K562 (cell line): ENCODE data around the gene CDKN2D. TPM values are rescaled to one million over a fixed set of nuclear protein-coding genes. Genes with fewer than 3 reads are reported as not detected.

Experiments used
- FOXK1 ChIP-seq: sonication (generic); formaldehyde crosslinking; IDR thresholded peaks from 2 replicates; pipeline ENCODE4 v1.8.0; 2022; ENCODE audit warnings: missing genetic modification reagents, mild to moderate bottlenecking, borderline replicate concordance
- HES1 ChIP-seq: fragments of 450-650 bp; IDR thresholded peaks from 2 replicates; pipeline ENCODE4 v1.6.1; 2016; ENCODE audit warnings: low read depth, mild to moderate bottlenecking, moderate library complexity
- IRF1 ChIP-seq: sonication (generic); formaldehyde crosslinking; IDR thresholded peaks from 2 replicates; pipeline ENCODE4 v1.8.0; 2022; ENCODE audit warnings: missing genetic modification reagents, mild to moderate bottlenecking, borderline replicate concordance
- MBD2 ChIP-seq: sonication (generic); IDR thresholded peaks from 2 replicates; pipeline ENCODE4 v1.6.1; 2016; ENCODE audit warnings: low read depth, borderline replicate concordance
- MEF2D ChIP-seq: conservative IDR thresholded peaks from 2 replicates; pipeline ENCODE4 v1.6.1; 2016; ENCODE audit warnings: low read depth, missing genetic modification characterization, missing compliant biosample characterization
- SAP30 ChIP-seq: fragments of 200-600 bp; sonication (generic); IDR thresholded peaks from 2 replicates; pipeline ENCODE4 v1.6.1; 2012; ENCODE audit warnings: borderline replicate concordance, low read depth, mild to moderate bottlenecking, moderate library complexity, low read length, control low read depth, inconsistent platforms; ENCODE audit not compliant: insufficient read depth, poor library complexity, severe bottlenecking
- TBL1XR1 ChIP-seq, 2 experiments: IDR thresholded peaks; 2 replicates each; pipeline ENCODE4 v1.6.1; 2012; ENCODE audit warnings: improper control_type of control experiment in 2 of 2, low read length in 2 of 2, mild to moderate bottlenecking in 1 of 2
- TBP ChIP-seq: optimal IDR thresholded peaks from 2 replicates; pipeline ENCODE3; 2011; ENCODE audit warnings: low read depth, low read length, improper control_type of control experiment
- TCFL5 ChIP-seq: fragments of 250-450 bp; sonication (Bioruptor Pico); conservative IDR thresholded peaks from 2 replicates; pipeline ENCODE4 v1.6.1; 2021; ENCODE audit warnings: mild to moderate bottlenecking, moderate library complexity, matching md5 sums
- ZBTB1 ChIP-seq: sonication (generic); formaldehyde crosslinking; IDR thresholded peaks from 2 replicates; pipeline ENCODE4 v1.8.1; 2023; ENCODE audit warnings: missing genetic modification reagents, low read depth, mild to moderate bottlenecking, borderline replicate concordance
- ZC3H8 ChIP-seq: fragments of 450-650 bp; IDR thresholded peaks from 2 replicates; pipeline ENCODE4 v1.6.1; 2017
- ZNF445 ChIP-seq: fragments of 250-450 bp; sonication (Bioruptor Pico); IDR thresholded peaks from 2 replicates; pipeline ENCODE4 v1.4.0; 2020; ENCODE audit warnings: low read depth, mild to moderate bottlenecking, moderate library complexity
- ZNF507 ChIP-seq: conservative IDR thresholded peaks from 2 replicates; pipeline ENCODE4 v1.6.1; 2017; ENCODE audit warnings: missing genetic modification characterization, missing compliant biosample characterization
- ZNF707 ChIP-seq: fragments of 250-450 bp; sonication (Bioruptor Pico); conservative IDR thresholded peaks from 2 replicates; pipeline ENCODE4 v1.8.0; 2022; ENCODE audit warnings: inconsistent platforms, mild to moderate bottlenecking, moderate library complexity
- polyA plus RNA-seq, 8 experiments: library from polyadenylated mRNA; depleted of rRNA in 4 of 8; stranded (reverse) in 5 of 8; unstranded in 3 of 8; fragments of >200 nt; fragmentation: Nextera tagmentation in 2 of 8; fragmentation: Illumina TruSeq in 1 of 8; extraction: Ambion mirVana in 2 of 8; extraction: Trizol in 1 of 8; gene quantifications; 2 replicates each; pipeline versions ENCODE4 v1.2.1 to v1.2.3, GENCODE V29; 2011 to 2014; ENCODE audit warnings: inconsistent platforms in 1 of 8, missing spikeins in 1 of 8
- total RNA-seq, 7 experiments: library from RNA; depleted of rRNA in 6 of 7; stranded (reverse); fragments of >200 nt in 6 of 7; fragmentation: Illumina TruSeq in 2 of 7; extraction: Trizol in 2 of 7; gene quantifications; 2 replicates each; pipeline versions ENCODE4 v1.2.1 to v1.2.3, GENCODE V29; 2011 to 2021; ENCODE audit warnings: low replicate concordance in 1 of 7
- TF ChIP-seq, protein P1 (sequence below), 3 experiments: fragments of 200-800 bp in 1 of 3; fragments of 250-450 bp in 1 of 3; fragments of 450-650 bp in 1 of 3; sonication (Bioruptor Pico) in 1 of 3; sonication (Bioruptor generic) in 1 of 3; formaldehyde crosslinking in 1 of 3; IDR thresholded peaks; 2 replicates each; pipeline versions ENCODE4 v1.6.1 to v1.8.0; 2016 to 2022; ENCODE audit warnings: mild to moderate bottlenecking in 2 of 3, missing genetic modification characterization in 2 of 3, missing compliant biosample characterization in 1 of 3, moderate library complexity in 1 of 3

The CDKN2D gene
- total and polyA plus RNA-seq, 9 of the 15 experiments (the other 6 are each of a cell fraction or from before 2014, with no cell fraction given) = 0.41 to 8.2 (median 3.7) TPM

DNA sequence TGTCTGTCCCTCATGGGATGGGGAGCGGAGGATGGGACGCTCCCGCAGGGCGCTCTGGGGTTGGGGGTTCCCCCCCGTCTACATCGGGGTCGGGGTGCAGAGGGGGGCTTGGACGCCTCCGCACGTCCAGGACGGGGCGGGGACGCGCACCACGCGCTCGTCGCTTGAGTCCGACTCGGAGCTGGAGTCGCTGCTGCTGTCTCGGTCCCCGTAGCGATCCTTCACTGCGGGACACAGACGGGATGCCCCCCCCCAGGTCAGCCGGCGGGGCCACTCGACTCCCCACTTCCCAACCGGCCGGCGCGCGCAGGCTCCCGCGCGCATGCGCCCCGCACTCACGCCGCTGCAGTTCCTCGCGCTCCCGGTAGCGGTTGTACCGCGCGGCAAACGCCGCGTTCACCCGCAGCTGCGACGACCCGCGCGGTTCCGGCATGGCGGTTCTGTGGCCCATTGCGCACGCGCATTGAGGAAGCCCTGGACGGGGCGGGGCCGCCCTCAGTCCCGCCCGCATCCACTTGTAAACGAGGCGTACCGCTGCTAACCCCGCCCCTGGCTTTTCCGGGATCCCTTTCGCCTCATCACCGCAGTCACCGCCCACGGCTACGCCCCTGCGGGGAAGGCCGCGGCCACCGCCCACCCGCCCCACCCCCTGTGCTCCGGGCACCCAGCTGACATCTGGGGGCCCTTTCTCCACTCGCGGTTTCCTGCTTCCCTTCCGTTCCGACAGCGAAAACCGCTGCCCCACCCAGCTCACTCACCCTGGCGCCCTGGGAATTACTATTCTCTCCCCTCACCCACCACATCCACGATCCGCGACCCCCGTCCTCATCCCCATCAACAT, 3.0 kb downstream of the CDKN2D start, which contains the start of gene KRI1 (continued):
- TF ChIP-seq SAP30 (peak; percentile 68), TBL1XR1 (IDR thresholded peaks at IDR 0.05; ENCODE audit: low read length in 2 of 2) (no peak), MBD2 (peak; percentile 66; the same call in 1 of the 2 replicates), ZNF707 (no peak), TBP (peak; percentile 62), MEF2D (no peak), HES1 (no peak), IRF1 (CRISPR knock-in tag) (no peak), ZBTB1 (CRISPR knock-in tag) (peak; percentile 87; the same call in 1 of the 2 replicates), TCFL5 (no peak), FOXK1 (CRISPR knock-in tag) (no peak), ZC3H8 (no peak), ZNF507 (tag) (no peak), ZNF445 (CRISPR knock-in tag) (no peak)
- TF ChIP-seq, protein P1, sequence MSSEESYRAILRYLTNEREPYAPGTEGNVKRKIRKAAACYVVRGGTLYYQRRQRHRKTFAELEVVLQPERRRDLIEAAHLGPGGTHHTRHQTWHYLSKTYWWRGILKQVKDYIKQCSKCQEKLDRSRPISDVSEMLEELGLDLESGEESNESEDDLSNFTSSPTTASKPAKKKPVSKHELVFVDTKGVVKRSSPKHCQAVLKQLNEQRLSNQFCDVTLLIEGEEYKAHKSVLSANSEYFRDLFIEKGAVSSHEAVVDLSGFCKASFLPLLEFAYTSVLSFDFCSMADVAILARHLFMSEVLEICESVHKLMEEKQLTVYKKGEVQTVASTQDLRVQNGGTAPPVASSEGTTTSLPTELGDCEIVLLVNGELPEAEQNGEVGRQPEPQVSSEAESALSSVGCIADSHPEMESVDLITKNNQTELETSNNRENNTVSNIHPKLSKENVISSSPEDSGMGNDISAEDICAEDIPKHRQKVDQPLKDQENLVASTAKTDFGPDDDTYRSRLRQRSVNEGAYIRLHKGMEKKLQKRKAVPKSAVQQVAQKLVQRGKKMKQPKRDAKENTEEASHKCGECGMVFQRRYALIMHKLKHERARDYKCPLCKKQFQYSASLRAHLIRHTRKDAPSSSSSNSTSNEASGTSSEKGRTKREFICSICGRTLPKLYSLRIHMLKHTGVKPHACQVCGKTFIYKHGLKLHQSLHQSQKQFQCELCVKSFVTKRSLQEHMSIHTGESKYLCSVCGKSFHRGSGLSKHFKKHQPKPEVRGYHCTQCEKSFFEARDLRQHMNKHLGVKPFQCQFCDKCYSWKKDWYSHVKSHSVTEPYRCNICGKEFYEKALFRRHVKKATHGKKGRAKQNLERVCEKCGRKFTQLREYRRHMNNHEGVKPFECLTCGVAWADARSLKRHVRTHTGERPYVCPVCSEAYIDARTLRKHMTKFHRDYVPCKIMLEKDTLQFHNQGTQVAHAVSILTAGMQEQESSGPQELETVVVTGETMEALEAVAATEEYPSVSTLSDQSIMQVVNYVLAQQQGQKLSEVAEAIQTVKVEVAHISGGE (CRISPR knock-in tag; IDR thresholded peaks at IDR 0.05) = peak in 2 of 3 experiments; percentile 51 to 92; a peak in 3 of 6 replicates
